HG03354 (cell line): Measurements from ENCODE around the gene MOGAT3.
"Not testable (repeated sequence)": the region's sequence is repeated elsewhere in the genome, so short reads cannot be mapped to it uniquely, and the experiment has no call there.

Source experiments
- ATAC-seq: cut with Tn5 transposase; IDR thresholded peaks from one replicate; pipeline ENCODE4 v1.9.1; 2021; ENCODE audit warnings: mild to moderate bottlenecking; ENCODE audit not compliant: unreplicated experiment, poor library complexity, severe bottlenecking

Gene MOGAT3

DNA sequence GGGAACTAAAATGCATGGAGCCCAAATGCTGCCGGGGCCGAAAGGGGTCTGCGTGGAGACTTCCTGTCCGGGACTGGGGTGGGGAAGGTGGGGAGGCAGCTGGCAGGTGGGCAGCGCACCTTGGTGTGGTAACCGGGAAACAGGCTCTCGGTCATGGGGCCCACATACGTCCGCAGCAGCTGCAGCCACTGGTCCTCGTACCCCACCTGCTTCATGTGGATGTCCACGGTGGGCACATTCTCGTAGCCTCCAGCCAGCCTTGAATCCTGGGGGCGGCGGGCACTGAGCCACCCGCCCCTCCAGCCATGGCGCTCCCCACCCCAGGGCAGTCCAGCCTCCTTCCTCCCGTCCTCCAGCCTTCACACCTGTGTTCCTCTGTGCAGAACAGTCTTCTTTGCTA, 6.6 kb upstream of the MOGAT3 start:
- no peak for ATAC-seq

DNA sequence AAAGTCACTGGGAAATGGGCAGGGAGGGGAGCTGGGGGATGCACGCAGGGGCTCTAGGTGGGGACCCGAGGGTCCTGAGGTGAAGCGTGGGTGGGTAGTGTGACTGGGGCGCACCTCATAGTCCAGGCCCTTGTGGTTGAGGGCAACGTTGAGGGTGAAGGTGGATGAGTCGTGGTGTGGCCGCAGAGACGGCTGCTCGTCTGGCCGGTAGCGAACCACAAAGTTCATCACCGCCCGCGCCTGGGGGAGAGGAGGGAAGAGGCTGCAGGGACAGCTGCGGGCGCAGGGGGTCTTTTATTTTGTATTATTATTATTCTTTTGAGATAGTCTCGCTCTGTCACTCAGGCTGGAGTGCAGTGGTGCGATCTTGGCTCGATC, 5.8 kb upstream of the MOGAT3 start:
- no peak for ATAC-seq

DNA sequence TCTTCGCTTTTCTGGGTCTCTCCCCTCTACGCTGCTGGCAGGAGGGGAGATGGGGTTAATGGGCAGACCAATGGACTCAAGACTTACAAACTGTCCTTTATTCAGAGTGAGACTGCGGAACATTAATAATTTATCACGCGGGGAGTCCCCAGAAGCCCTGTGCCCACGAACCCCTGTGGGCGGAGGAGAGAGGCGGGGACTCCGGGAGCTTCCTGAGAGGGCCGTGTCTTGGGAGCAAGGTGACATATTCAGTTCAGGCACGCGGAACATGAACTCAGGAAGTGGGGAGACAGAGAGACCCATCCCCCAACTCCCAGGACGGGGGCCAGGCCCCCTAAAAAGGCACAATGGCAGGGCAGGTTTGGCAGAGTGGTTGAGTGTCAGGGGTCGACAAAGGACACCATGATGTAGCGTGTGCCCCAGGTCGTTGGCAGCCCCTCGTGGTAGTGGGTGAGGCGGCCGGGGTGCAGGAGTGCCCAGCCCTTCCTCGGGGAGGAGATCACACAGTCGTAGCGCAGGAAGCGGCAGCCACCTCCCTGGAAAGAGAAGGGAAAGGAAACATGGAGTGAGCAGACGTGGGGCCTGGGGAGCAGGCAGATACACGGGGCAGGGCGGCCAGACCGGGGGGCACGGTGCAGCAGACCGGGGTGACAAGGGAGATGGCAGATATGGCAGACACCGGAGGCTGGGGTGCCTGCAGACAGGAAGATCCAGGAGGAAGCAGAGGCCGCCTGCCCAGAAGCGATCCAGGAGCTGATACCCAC, 5.2 kb upstream of the MOGAT3 start:
- ATAC-seq = no peak

DNA sequence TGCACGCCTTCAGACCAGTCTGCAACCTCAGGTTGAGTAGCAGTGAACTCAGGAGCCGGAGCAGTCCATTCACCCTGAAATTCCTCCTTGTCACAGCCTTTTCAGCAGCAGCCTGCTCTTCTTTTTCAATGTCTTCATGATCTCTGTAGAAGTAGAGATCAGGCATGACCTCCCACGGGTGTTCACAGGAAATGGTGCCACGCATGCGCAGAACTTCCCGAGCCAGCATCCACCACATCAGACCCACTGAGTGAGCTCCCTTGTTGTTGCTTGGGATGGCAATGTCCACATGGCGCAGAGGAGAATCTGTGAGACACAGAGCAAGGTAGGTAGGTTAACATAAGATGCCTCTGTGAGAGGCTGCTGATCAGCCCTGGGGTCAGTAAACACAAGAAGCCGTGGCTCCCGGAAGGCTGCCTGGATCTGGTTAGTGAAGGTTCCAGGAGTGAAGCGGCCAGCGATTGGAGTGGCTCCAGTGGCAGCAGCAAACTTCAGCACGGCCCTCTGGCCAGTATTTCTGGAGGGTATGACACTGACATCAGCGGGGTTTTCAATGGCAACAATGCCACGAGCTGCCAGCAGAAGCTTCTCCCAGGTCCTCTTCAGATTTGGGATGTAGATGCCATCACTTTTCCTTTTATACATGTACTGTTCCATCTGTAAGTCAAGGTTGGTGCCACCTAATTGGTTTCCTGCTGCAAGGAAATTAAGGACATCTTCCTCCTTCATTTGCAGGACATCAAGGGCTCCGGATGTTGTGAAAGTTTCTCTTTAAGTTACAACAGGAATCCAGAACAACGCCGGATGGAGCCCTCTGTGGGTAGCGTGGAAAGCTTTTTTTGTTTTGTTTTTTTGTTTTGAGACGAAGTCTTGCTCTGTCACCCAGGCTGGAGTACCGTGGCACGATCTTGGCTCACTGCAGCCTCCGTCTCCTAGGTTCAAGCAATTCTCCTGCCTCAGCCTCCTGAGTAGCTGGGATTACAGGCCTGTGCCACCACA, 3.2 kb upstream of the MOGAT3 start:
- ATAC-seq = not testable (repeated sequence)

DNA sequence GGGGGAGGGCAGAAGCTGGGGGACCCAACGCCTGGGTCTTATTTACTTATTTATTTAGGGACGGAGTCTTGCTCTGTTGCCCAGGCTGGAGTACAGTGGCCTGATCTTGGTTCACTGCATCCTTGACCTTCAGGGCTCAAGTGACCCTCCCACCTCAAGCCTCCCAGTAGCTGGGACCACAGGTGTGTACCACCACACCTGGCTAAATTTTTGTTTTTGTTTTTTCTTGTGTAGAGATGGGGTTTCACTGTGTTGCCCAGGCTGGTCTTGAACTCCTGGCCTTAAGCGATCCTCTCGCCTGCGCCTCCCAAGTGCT, 1.7 kb upstream of the MOGAT3 start:
- ATAC-seq = no peak

DNA sequence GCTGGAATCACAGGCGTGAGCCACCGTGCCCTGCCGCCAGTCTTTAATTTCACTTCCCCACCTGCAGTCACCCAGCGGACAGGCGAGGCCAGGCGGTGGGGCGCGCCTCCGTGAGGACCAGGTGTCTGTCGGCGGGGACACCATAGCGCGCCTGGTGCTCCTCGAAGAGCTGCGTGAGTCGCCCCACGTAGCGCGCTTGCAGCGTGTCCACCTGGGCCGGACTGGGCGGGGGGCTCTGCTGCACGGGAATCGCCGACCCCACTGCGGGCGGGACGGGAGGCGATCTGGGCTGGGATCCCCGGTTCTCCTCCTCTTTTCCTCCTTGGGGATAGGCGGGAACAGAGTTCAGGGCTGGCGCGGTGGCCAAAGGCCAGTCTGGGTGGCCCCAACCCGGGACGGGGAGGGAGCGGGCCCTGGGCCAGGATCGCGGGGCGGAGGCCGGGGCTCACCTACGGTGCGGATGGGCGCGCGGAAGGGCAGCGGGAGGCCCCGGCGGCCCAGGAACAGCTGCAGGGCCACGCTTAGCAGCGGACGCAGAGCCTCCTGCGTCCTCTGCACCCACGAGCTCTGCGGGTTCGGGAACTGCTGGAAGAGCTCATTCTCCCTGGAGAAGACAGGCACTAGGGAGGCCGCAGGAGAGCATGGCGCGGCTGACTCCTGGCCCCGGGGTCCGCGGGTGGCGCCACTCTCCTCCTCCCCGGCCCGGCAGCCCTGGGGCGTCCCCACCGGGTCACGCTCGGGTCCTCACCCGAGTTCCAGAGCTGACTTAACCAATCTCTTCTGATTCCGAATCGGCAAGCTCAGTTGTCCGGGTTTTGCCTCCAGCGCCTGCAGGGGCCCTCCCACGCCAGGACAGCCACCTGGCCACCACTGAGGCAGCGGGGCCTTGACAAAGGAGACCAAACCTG, 1.1 kb upstream of the MOGAT3 start:
- no peak for ATAC-seq

DNA sequence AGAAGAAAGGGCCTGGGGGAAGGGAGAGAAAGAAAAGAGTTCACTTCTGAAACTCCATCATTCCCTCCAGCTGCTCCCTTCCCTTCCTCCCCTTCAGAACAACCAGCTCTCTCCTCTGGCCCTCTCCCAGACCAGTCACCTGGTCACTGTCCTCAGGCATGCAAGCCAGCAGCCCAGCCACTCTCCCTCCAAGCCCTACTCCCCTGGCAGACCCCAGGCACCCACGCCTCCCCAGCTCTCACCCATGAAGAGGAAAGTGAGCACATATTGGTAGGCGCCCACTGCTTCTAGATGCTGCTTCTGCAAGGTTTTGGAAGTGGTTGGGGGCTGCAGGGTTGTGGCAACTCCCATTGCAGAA, 353 bp downstream of the MOGAT3 start:
- ATAC-seq = no peak

DNA sequence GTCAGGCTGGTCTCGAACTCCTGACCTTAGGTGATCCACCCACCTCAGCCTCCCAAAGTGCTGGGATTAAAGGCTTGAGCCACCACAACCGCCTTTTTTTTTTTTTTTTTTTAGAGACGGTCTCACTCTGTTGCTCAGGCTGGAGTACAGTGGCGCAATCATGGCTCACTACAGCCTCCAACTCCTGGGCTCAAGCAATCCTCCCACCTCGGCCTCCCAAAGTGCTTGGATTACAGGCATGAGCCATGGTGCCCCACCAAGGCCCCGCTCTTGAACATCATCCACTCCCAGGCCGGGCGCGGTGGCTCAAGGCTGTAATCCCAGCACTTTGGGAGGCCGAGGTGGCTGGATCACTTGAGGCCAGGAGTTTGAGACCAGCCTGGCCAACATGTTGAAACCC, 1.3 kb downstream of the MOGAT3 start:
- not testable (repeated sequence) for ATAC-seq

DNA sequence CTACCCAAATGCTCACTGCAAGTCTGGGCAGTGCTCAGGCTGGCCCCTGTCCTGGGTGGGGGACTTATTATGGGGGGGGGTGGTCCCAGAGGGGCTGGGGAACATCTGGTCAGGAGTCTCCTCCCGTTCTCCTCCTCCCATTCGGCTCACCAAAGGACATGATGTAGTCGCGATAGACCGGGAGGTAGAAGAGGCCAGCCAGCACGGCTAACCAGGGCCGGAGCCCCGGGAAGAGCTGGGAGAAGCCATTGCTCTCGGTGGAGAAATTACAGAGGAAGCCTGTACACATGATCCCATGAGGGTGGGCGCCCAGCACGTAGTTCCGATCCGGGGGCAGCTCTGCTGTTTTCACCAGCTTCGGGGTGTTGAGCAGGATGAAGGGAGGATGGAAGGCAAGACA, 2.4 kb downstream of the MOGAT3 start:
- ATAC-seq = no peak

DNA sequence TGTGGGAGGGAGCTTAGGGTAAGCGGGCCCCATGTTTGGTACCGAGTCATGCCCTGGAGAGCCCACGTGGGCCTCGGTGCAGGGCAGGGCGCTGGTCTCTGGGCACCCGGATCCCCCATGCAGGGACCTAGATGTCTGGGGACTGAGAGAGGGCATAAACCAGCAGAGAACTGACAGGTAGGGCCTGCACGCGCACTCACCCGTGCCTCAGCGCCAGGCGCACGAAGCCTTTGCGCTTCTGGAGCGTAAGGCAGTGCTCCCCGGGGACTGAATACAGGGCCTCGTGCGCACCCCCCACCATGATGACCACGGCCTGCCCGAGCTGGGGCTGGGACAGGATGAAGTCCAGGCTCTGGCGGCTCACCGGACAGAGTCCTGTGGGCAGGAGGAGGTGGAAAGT, 2.8 kb downstream of the MOGAT3 start:
- no peak for ATAC-seq

DNA sequence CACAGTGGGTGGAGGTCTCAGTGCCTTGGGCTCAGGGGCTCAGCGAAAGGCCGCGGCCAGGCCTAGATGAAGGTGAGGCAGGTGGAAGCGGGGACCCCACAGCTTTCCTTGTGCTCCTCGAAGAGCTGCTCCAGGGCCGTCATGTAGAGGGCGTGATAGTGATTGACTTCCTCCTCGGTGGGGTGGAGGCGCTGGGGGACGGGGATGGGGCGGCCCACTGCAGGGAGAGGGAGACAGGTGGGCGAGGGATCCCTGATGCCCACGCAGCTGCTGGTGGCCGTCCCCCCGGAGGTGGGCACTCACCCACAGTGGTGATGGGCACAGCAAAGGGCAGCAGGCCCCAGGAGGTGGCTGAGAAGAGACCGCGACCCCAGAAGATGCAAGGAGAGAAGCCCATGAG, 5.0 kb downstream of the MOGAT3 start:
- ATAC-seq = no peak

DNA sequence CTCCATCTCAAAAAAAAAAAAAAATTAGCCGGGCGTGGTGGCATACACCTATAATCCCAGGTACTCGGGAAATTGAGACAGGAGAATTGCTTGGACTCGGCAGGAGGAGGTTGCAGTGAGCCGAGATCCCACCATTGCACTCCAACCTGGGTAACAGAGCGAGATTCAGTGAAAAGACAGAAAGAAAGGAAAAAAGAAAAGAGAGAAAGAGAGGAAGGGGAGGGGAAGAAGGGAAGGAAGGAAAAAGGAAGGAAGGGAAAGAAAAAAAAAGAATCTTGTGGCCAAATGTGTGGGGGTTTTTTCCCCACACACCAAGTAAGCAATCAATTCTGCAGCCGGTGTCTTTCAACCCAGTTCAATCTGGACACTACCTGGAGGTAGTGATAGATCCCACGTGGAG, 11.7 kb downstream of the MOGAT3 start:
- no peak for ATAC-seq

DNA sequence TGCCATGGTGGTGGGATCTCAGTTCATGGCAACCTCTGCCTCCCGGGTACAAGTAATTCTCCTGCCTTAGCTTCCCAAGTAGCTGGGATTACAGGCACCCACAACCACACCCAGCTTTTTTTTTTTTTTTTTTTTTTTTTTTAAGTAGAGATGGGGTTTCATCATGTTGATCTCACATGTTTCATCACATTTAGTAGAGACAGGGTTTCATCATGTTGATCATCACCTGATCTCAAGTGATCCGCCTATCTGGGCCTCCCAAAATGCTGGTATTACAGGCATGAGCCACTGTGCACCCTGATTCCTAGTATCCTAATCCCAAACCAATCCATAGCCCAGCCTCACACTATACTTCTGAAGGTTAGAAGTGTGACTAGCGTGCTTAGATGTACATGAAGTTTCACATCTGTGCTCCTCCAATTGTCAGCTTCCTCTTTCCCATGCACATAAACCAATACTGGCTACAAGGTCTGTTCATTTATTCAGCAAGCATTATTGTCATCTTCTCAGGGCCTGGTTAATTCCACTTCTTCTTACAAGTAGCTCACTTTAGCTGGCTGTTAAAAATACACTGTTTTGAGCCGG, 13.9 kb downstream of the MOGAT3 start:
- ATAC-seq = no peak

DNA sequence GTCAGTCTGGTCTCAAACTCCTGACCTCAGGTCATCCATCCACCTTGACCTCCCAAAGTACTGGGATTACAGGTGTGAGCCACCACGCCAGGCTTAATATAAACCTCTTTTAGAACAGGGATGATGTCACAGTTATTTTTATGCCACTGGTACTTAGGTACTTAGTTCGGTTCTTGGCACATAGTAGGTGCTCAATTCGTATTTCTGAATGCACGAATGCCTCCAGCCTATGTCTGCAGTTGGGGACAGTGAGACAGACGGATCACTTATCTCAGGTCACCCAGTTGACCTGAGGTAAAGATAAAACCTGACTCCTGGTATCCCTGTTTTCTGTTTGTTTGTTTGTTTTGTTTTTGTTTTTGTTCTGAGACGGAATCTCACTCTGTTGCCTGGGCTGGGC, 14.6 kb downstream of the MOGAT3 start:
- no peak for ATAC-seq

DNA sequence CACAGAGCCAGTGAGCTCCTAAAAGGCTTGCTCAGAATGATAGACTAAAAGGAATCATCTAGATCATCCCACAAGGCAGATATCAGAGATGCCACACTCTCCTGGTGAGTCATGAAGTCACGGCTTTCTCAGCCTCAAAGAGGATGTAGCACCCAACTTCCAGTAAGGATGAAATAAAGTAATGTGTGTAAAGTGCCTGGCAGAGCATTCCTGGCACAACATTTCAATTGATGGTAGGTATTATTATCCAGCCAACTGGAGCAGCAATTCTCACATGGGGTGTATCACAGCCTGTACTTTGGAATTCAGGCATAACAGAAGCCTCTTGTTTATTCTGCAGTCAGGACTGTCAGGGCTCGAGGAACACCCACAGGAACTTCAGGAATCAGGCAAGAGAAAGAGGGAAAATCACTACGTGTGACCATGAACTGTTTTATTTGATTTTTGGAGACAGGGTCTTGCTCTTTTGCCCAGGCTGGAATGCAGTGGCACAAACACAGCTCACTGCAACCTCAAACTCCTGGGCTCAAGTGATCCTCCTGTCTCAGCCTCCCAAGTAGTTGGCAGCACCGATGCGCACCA, 15.5 kb downstream of the MOGAT3 start:
- no peak for ATAC-seq

DNA sequence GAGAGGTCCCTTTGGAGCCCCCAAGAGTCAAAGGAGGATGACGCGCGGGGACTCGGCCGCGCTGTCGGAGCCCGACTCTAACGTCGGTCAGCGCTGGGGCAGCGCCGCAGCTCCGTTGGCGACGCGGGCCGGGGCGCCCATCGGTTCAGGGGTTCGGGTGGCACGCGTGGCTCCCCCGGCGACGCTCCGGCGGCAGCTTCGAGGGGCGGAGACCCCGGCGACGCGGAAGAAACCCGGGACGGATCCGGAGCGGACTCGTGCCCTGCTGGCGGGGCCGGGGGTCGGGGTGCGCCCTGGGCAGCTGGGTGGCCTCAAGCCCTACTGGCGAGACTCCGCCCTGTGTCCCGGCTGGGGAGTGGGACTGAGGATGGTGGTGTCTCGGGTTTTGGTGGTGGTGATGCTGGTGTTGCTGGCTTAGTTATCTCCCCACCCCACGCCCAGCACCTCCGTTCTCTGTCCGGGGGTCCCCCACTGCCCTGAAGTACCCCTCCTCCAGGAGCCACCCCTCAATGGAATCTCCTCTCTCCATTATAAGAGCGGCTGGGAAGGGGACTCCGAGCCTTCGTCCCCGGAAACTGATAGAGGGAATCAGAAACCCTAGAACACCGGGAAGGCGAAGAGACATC, 20.6 kb downstream of the MOGAT3 start, which contains the start of gene NAT16:
NAT16 (minus strand) TSS at position 164 of the 626 bp plus-strand sequence. CDS start 5,486 bp downstream, outside the sequence.
- ATAC-seq = no peak

DNA sequence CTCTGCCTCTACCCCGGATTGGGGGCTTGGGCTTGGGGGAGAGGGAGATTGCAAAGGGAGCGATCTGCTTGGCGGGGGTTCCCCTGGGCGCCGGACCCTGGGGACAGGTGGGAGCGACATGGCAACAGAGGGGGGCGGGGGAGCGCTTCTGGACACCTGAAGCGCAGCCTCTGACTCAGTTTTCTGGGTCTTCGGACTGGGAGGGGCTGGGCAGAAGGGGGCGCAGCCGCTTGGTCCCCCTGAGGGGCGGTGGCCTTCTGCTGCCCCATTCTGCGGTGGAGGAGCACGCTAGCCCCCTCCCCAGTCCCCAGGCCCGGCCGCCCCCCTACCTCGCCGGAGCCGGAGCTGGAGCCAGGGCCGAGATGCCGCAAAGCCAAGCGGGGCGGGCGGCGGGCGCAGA, 21.1 kb downstream of the MOGAT3 start:
- no peak for ATAC-seq

DNA sequence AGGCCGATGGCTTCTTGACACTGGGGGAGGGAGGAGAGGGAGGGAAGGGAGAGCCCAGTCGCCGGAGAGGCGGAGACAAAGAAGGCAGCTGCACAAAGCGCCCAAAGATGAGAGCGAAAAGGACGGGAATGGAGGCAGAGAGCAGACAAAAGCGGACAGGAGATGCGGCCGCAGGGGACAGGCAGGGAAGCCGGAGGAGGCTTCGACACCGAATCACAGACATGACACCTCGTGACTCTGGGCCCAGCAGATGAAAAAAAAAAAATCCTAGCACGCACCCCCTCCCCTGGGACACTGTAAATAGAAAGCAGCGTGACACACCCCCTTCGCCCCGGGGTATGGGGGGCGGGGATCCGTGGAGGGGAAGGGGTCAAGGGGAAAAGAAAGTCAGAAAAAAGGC, 21.7 kb downstream of the MOGAT3 start:
- ATAC-seq = no peak

DNA sequence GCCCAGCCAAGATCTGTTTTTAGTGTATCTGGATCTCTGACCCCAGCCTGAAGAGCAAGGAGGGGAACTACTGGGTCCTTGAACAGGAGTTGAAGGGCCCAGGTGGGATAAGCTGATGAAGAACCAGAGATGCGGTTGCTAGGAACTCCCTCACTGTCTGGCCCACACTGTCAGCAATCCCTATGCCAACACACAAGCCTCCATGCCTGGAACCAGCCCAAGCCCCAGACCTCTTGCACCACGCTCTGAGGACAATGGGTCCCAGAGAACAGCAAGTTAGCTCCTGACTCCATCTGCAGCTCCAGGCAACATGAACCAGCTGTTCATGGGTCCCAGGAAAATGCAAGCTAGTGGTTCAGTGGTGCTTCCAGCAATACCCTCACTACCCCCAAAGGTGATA, 23.2 kb downstream of the MOGAT3 start:
- ATAC-seq = no peak
